Smooth muscle cell (in vitro differentiated cells): ENCODE measurements around the gene NOXRED1. TPM values are rescaled to one million over a fixed set of nuclear protein-coding genes. Genes with fewer than 3 reads are reported as not detected.

Experiments
- DNase-seq: peaks from one replicate; lab custom pipeline; 2025; ENCODE audit not compliant: unreplicated experiment; lab: John Stamatoyannopoulos, UW
- H2AFZ ChIP-seq: fragments of 200-600 bp; sonication (generic); 2 replicates; pipeline ENCODE4 v1.6.0; 2016; ENCODE audit warnings: antibody characterized with exemption, low read depth, mild to moderate bottlenecking
- H3F3A ChIP-seq: fragments of 200-600 bp; sonication (generic); 2 replicates; pipeline ENCODE4 v1.6.0; 2017; ENCODE audit warnings: antibody characterized with exemption, low read depth
- H3K27ac ChIP-seq: fragments of 200-600 bp; sonication (generic); 2 replicates; pipeline ENCODE4 v1.5.1; 2016; ENCODE audit warnings: low read depth, mild to moderate bottlenecking
- H3K27me3 ChIP-seq: fragments of 200-600 bp; sonication (generic); 2 replicates; pipeline ENCODE4 v1.6.1; 2016; ENCODE audit warnings: low read depth, mild to moderate bottlenecking
- H3K36me3 ChIP-seq: fragments of 200-600 bp; sonication (generic); 2 replicates; pipeline ENCODE4 v1.5.1; 2016; ENCODE audit warnings: low read depth
- H3K4me1 ChIP-seq: fragments of 200-600 bp; sonication (generic); 2 replicates; pipeline ENCODE4 v1.5.1; 2016; ENCODE audit warnings: low read depth
- H3K4me2 ChIP-seq: fragments of 200-600 bp; sonication (generic); 2 replicates; pipeline ENCODE4 v1.6.0; 2016; ENCODE audit warnings: mild to moderate bottlenecking
- H3K4me3 ChIP-seq: fragments of 200-600 bp; sonication (generic); 2 replicates; pipeline ENCODE4 v1.5.1; 2016; ENCODE audit warnings: mild to moderate bottlenecking
- H3K79me2 ChIP-seq: fragments of 200-600 bp; sonication (generic); 2 replicates; pipeline ENCODE4 v1.6.0; 2016; ENCODE audit warnings: low read depth, mild to moderate bottlenecking
- H3K9ac ChIP-seq: fragments of 200-600 bp; sonication (generic); 2 replicates; pipeline ENCODE4 v1.6.0; 2016; ENCODE audit warnings: low read depth
- H3K9me3 ChIP-seq: fragments of 200-600 bp; sonication (generic); replicated peaks from 2 replicates; pipeline ENCODE4 v1.5.1; 2016; ENCODE audit warnings: low read depth
- H4K20me1 ChIP-seq: fragments of 200-600 bp; sonication (generic); 2 replicates; pipeline ENCODE4 v1.6.0; 2016; ENCODE audit warnings: low read depth
- CTCF ChIP-seq: fragments of 200-600 bp; sonication (generic); IDR thresholded peaks from 2 replicates; pipeline ENCODE4 v1.5.1; 2017; ENCODE audit warnings: borderline replicate concordance, mild to moderate bottlenecking, antibody characterized with exemption; ENCODE audit not compliant: insufficient read depth, poor library complexity, severe bottlenecking
- WGBS: methylation state at CpG from one replicate; pipeline ENCODE4 v1.1.7; 2016; ENCODE audit warnings: low lambda C conversion rate; 5-methylcytosine and 5-hydroxymethylcytosine counted together
- polyA plus RNA-seq: library from polyadenylated mRNA; unstranded; fragments of >200 nt; fragmentation: Nextera tagmentation; extraction: Ambion mirVana; gene quantifications from 2 replicates; pipeline ENCODE4 v1.2.1, GENCODE V29; 2016
- total RNA-seq: library from RNA; depleted of rRNA; stranded (reverse); fragments of >200 nt; gene quantifications from 2 replicates; pipeline ENCODE4 v1.2.3, GENCODE V29; 2014

NOXRED1 gene
- total and polyA plus RNA-seq, 2 experiments from 2014 or later = 0.14 to 0.49 TPM

DNA sequence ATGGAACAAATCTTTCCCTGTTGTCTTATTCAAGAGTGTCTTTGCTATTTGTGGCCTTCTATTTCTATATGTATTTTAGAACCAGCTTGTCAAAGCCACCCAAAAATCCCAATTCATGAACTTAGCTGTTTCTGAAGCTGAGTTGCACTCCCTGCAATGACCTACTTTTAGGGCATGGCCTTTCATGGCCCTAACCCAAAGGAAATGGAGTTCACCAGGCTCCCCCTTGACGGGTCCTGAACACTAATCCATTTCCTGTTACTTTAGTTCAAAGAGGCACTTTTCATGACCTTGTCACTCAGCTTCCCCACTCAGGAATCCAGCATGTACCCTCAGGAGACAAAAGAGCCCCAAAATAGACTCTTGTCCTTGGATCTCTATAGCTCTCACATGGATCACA is 54.0 kb downstream of the NOXRED1 start:
- H3K79me2 ChIP-seq = peaks cover 30% of the 10 kb centered on the region
- no peaks in the 10 kb centered on the region for H3K9me3 ChIP-seq
- H4K20me1 ChIP-seq = peaks cover 37% of the 10 kb centered on the region
- H3K27ac ChIP-seq = no peak overlapping the region
- peaks cover 19% of the 10 kb centered on the region for H3K4me1 ChIP-seq
- H3K4me3 ChIP-seq = no peak overlapping the region
- no peak for TF ChIP-seq CTCF
- H3K9ac ChIP-seq = no peak overlapping the region
- no peaks in the 10 kb centered on the region for H3K27me3 ChIP-seq
- no peak for DNase-seq
- peaks cover 15% of the 10 kb centered on the region for H3F3A ChIP-seq
- 71% methylated on average over 1 of the region's 1 CpG for WGBS
- H3K4me2 ChIP-seq = no peak overlapping the region
- no peaks in the 10 kb centered on the region for H3K36me3 ChIP-seq
- no peak overlapping the region for H2AFZ ChIP-seq

DNA sequence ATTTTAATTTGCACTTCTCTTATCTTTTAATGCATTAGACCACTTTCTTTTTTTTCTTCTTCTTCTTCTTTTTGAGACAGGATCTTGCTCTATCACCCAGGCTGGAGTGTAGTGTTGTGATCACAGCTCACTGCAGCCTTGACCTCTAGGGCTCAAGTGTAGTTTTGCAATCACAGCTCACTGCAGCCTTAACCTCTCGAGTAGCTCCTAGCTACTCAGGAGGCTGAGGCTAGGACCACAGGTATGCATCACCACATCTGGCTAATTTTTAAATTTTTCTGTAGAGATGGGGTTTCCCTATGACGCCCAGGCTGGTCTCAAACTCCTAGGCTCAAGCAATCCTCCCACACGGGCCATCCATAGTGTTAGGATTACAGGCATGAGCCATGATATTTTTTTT is 59.2 kb downstream of the NOXRED1 start:
- H3K9me3 ChIP-seq = no peaks in the 10 kb centered on the region
- no peak for DNase-seq
- H3K4me1 ChIP-seq = no peaks in the 10 kb centered on the region
- peaks cover 6% of the 10 kb centered on the region for H3K79me2 ChIP-seq
- no peaks in the 10 kb centered on the region for H3K36me3 ChIP-seq
- no peak overlapping the region for H3K4me2 ChIP-seq
- no peak overlapping the region for H2AFZ ChIP-seq
- no peak for TF ChIP-seq CTCF
- peaks cover 35% of the 10 kb centered on the region for H4K20me1 ChIP-seq
- H3K9ac ChIP-seq = no peak overlapping the region
- WGBS = 83% methylated on average over 3 of the region's 3 CpGs
- H3K27ac ChIP-seq = no peak overlapping the region
- no peaks in the 10 kb centered on the region for H3K27me3 ChIP-seq
- no peak overlapping the region for H3K4me3 ChIP-seq
- no peaks in the 10 kb centered on the region for H3F3A ChIP-seq

DNA sequence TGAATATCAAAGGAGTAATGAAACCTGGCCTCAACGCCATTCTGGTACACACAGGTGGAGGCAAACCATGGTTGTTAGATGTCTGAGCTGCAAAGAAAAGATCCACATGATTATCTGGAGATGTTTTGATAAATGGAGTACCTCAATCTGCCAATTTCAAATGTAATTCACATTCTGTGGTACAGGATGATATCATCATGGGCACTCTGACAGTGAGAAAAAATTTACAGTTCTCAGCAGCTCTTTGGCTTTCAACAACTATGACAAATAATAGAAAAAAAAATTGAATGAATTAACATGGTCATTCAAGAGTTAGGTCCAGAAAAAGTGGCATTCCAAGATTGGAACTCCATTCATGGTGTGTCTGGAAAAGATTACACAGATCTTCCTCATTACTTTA is 63.7 kb downstream of the NOXRED1 start:
- no peaks in the 10 kb centered on the region for H3K27me3 ChIP-seq
- peaks cover 17% of the 10 kb centered on the region for H3K79me2 ChIP-seq
- H3K36me3 ChIP-seq = no peaks in the 10 kb centered on the region
- H4K20me1 ChIP-seq = peaks cover 44% of the 10 kb centered on the region
- H3K4me2 ChIP-seq = no peak overlapping the region
- H3K4me3 ChIP-seq = no peak overlapping the region
- H3K9ac ChIP-seq = no peak overlapping the region
- H3K27ac ChIP-seq = no peak overlapping the region
- H3K4me1 ChIP-seq = no peaks in the 10 kb centered on the region
- WGBS = 96% methylated on average over 1 of the region's 1 CpG
- no peaks in the 10 kb centered on the region for H3K9me3 ChIP-seq
- no peak for TF ChIP-seq CTCF
- no peaks in the 10 kb centered on the region for H3F3A ChIP-seq
- H2AFZ ChIP-seq = no peak overlapping the region
- DNase-seq = no peak

- Histone ChIP-seq H3K27ac (no peak overlapping the region), H3K4me3 (no peak overlapping the region), H3K4me1 (no peaks in the 10 kb centered on the region), H3K9ac (no peak overlapping the region), H2AFZ (no peak overlapping the region), H3K79me2 (peaks cover 17% of the 10 kb centered on the region), H3K27me3 (no peaks in the 10 kb centered on the region), H3F3A (no peaks in the 10 kb centered on the region), H3K9me3 (no peaks in the 10 kb centered on the region), H3K4me2 (no peak overlapping the region), H3K36me3 (no peaks in the 10 kb centered on the region), H4K20me1 (peaks cover 26% of the 10 kb centered on the region)
- DNase-seq = no peak
- WGBS = 96% methylated on average over 4 of the region's 4 CpGs
- no peak for TF ChIP-seq CTCF
These were observed 66.4 kb downstream of the NOXRED1 start for GRCh38 chr14:77356899-77357298.
